ENCODE results near the gene TRIM15.
"Not testable (repeated sequence)": the region's sequence is repeated elsewhere in the genome, so short reads cannot be mapped to it uniquely, and the experiment has no call there.

The TRIM15 gene

DNA sequence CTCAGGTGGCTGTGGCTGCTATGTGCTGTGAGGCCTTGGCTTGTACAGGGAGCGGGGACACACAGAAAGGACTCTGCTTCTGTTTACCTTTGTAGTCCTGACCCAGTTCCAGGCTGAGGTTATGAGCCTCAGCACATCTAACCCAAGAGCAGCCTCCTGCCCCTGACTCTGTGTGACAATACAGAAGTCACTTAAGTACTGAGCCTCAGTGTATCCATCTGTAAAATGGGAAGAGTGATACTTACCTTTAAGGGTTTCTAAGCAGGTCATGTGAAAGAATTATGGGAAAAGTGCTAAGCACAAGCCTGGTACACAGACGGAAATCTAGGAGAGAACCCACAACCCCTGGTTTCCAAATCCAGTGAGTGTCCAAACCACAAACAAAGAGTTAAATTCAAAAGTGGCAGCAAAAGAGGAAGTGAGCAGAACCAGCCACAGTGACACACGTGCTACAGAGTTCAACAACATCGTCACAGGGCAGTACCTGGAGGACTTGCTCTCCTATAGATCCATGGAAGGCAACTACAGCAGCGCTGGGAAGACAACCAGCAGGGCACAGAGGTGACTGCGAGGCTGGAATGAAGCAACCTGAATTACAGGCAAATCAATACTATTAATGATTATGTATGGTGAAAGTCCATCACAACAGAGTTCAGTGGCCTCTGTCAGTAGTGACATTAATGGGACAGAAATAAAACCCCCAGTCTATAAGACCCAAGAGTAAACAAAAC is 37.4 kb downstream of the TRIM15 start:
- peak; percentile 72 for DNase-seq

DNA sequence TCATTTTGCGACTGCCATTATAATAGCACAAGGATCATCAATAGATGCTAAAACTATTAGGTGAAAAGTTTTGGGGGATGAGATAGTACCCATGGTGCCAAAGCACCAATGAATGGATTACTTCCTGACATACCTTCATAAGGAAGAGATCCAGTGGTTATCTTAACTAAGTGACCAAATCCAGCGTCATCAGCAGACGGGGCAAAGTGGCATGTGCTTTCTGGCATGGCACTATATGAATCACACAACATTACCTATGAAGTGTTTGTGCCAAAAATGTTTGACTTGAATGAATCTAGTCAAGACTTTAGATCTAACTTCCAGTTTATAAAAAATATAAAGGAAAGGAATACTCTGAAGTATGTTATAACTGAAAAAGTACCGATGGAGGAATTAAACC is 39.0 kb downstream of the TRIM15 start:
- no peak for DNase-seq

GRCh38 chr6:30204116-30204515 is 40.8 kb downstream of the TRIM15 start:
- no peak for DNase-seq

DNA sequence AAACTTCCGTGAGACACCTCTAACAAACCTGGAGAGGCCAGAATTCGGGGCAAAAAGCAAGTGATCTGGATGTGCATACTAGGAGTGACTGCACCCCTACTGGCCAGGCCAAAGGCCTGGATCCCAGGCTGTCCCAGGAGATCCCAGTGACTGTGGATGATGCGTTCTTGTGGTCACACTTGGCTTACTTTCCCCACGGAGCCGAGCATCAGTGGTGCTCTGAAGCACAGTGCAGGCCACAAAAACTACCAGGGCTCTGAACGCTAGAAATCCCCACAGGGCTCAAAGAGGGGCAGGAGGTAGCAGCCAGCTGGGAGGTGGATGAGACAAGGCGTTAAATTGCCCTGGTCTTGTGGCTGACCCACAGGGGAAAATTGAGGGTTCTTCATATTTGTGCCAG is 42.8 kb downstream of the TRIM15 start:
- no peak for DNase-seq

DNA sequence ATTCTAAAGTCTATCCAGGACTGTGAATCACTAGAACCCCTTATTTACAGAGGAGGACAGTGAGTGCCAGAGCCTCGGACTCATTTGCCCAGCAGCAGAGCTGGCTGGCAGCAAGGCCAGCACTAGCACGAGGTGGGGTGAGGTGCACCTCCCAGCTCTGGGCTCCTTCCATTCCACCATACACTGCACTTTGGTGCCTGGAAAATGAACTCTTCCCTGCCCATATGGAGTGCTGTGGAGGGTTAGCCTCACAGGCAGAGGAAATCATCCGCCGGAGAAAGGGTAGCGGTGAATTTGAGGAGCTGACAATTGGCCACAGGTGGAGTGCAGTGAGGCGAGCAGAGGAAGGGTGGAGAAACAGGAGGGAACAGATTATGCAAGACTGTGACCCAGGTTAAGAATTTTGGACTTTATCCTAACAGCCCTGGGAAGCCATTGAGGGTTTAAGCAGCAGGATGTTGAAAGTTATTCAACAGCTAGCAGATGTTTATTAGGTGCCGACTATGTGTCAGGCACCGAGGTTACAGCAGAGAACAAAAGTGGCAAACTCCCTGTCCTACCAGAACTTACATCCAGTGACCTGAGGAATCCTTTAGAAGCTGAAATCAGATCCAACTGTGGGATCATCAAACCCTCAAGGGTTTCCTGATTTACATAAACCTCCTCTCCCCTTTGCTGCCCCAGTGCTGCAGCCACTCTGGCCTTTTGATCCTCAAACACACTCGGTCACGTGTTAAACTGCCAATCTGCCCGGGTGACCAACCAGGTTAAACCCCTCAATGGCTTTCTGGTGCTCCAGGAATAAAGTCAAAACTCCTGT is 43.7 kb downstream of the TRIM15 start:
- DNase-seq, result no peak

GRCh38 chr6:30207619-30208295 is 44.4 kb downstream of the TRIM15 start:
- DNase-seq, result no peak

DNA sequence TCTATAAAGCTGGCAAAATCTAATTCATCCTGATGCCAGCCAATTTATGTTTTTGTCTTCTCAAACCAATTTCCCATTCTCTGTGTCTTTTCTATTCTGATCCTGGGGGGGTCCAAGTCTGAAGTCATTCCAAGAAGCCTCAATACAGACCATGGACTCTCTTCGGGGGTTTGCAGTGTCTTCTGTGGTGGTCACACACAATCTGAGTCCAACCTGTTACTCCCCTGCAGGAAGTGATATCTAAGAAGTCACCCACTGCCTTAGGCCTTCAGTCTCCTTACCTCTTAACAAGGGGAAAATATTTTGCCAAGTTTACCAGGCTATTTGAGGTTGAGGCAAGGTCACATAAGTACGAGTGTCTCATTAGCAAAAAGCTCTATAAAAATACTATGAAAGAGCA is 48.0 kb downstream of the TRIM15 start:
- no peak for DNase-seq

DNA sequence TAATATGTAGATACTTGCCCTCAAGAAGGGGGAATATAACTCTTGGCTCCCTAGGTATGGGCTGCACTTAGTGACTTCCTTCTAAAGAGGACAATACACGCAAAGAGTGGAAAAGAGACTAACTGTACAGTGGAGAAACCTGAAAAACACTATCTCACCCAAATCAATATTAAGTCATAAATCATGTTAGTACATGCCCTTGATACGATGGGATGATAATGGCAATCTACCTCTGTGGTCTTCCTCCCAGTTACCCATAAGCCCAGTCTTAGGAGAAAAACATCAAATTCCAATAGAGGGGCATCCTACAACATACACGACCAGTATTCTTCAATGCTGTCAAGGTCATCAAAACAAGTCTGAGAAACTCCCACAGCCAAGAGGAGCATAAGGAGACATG is 48.6 kb downstream of the TRIM15 start:
- DNase-seq, result no peak

DNA sequence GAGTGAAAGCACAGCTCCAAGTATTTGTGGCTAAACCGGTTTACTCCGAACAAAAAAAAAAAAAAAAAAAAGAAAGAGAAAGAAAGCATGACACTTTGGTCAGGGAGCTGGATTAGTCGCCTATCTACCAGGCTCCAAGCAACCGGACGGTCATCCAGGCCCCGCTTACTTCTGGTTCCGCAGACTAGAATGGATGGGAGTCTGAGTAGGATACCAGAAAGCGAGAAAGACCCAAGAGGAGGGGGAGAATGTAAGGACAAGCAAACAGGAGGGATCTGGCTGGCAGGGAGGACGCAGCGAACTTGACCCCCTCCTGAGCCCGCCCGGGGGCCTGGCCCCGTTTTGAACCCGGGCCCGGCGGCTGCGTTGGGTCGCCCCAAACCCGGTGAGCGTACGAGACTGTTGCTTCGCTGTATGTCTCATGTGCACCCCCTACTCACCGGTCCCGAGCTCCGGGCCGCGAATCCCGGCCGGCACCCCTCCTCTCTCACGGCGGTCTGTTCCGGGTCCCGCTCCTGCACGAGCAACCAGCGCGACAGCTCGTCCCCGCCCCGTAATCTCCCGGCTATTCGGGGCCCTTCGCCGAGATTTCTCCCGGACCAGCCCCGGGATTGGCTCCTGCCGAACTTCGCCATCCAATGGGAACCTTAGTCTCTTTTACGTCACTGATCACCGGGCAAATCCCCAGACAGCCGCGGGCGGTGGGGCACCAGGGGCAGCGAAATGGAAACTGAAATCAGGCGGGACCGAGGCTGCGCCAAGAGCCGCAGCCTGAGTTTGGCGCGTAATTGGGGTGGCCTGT is 49.7 kb downstream of the TRIM15 start, which contains the start of gene TRIM26:
Gene TRIM26 (minus strand): TSS at position 542 of the 802 bp plus-strand sequence. CDS start 14,303 bp downstream, outside the sequence.
- peak; percentile 78 for DNase-seq

DNA sequence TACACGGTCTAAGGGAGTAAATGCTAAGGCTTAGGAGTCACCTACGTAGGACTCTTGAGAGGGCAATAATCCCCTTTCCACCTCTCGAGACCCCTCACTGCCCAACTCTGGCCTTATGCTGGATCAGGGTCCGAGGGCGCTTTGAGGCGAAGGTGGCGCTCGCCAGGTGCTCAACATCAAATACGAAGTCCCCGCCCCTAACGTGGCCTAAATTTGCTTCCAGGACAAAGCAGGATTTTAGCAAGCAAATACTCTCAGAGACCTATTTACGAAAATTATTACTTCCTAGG is 50.3 kb downstream of the TRIM15 start:
- no peak for DNase-seq

GRCh38 chr6:30213957-30214656 is 50.8 kb downstream of the TRIM15 start:
- DNase-seq, result no peak

- DNase-seq, result no peak
Measured at GRCh38 chr6:30214657-30214982, 51.3 kb downstream of the TRIM15 start.

GRCh38 chr6:30216096-30216495 is 52.8 kb downstream of the TRIM15 start:
- DNase-seq, result no peak

DNA sequence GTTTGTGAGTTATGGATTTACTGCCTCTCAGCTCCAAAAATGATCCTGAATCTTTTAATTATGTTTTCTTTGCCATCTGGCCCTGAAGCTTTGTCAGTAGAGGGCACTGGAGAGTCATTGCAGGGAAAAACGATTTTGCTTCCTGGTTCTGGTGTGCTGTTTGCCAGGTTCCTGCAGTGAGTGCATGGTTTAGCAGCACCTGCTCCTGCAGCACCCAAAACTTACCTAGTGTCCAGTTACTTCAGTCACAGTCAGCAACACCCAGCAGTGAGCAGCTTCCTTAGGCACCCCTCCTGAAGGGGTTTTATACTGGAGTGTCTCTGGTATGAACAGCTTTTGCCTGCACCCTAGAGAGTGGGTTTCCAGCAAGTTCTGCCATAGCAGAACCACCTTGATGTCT is 55.9 kb downstream of the TRIM15 start:
- DNase-seq, result no peak

- not testable (repeated sequence) for DNase-seq
Measured at GRCh38 chr6:30221395-30221794, 58.0 kb downstream of the TRIM15 start.

- not testable (repeated sequence) for DNase-seq
Measured at GRCh38 chr6:30221956-30222355, 58.6 kb downstream of the TRIM15 start.
